Stimulated activated naive CD8-positive, alpha-beta T cell treated with anti-CD3 and anti-CD28 coated beads, Interleukin-15, Interleukin-2, amounts not matched to agents 100 U/mL and 50 U/mL, for 24 hours (primary cell): Measurements from ENCODE around the gene PLXNA2.

Experiments used
- ATAC-seq: fragments of 150-1000 bp; cut with Tn5 transposase; one replicate; pipeline ENCODE4 v1.10.0; 2021
- DNase-seq: peaks from one replicate; pipeline ENCODE4 v3.0.0; 2021

The PLXNA2 gene

DNA sequence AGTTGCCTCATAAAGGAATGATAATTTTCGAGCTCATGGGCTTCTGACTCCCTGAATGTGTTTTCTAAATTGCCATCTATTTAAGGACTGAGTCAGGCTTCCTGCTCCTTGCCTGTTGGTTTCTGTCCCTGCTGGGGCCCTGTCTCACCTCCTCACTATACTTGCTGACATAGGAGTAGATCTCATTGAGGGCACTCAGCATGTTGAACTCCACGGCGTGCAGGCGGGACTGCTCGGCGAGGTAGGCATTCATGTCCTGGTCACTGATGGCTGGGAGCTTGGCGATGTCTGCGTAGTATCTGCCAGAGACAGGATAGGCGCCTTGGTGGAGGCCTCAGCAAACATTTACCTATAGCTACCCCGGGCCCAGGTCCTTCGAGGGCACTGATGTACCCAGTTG, 216.3 kb downstream of the PLXNA2 start:
- no peak for DNase-seq
- no peak for ATAC-seq

DNA sequence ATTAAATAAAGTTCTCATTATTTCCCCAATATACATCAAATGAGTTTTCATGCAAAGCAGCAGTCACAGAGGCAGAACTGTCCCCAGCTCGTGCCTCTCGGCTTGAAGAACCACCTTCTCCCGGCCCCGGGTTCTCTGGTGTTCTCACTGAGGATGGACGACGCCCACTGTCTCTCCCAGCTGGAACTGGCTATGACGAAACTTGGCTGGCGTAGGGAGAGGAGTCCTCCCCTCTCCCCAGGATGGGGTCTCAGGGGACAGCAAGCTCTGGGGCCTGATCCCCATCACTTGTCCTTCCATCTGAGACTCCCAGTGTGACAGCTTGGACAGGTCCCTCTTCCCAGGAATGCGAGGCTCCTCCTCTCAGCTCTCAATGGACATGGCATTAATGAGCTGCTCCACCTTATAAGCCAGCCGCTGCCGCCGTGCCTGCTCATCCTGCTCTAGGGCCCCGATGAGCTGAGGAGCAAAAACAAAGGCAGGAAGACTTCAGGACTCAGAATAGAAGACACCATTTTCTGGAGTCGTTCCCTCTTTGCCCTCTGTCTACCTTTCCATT, 217.2 kb downstream of the PLXNA2 start:
- ATAC-seq (no peak), DNase-seq (no peak)

DNA sequence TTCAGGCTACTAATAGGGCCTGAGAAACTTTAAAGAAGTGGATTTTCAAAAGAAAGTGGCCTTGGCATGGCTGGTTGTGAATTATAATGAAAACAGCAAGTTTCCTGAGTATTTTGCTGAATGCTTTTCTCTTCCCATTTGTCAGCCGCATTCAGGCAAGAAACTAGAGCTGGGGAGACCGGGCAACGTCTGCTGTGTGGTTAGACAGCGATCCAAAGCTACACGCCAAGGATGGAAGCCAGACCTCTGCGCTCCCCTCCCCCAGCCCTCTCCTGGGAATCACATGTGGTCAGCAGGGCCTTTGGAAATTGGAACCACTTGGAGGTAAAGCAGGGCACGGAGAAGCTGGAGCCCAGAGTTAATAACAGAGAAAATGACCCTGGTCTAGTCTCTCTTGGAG, 219.2 kb downstream of the PLXNA2 start:
- DNase-seq (no peak), ATAC-seq (no peak)

DNA sequence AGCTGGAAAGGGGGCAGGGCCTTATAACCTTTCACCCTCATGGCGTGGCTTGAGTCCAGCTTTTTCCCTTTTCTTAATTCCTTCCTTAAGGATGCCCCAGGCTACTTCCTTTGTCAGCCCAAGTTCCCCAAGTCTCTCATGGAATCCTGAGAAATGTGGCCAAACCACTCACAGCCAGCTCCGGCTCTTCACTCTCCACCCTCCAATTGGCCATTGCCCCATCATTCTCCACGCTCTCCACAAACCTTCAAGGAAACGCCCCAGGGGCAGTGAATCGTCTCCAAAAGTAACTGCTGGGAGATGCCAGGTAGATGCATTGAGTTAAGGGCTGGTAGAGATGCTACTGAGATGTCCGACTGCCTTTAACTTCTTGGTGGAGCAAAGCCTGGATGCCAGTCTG, 219.8 kb downstream of the PLXNA2 start:
- DNase-seq = no peak
- no peak for ATAC-seq

DNA sequence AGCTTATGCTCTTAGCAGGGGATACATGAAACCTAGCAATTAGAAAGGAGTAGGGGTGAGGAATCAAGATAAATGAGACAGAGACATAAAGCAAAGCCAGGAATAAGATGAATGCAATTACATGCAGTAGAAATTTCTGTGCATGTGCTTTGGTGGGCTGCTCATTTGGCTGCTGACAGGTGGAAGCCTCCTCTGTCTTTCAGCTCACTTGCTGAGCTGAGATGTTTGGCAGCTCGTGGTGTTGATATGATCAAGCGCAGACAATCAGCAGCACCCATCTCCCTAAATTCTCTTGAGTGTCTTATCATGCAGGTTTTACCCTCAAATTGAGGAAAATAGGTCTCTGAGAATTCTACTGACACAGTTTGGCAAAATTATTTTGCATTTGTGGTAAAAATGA, 224.9 kb downstream of the PLXNA2 start:
- DNase-seq = no peak
- ATAC-seq = no peak

DNA sequence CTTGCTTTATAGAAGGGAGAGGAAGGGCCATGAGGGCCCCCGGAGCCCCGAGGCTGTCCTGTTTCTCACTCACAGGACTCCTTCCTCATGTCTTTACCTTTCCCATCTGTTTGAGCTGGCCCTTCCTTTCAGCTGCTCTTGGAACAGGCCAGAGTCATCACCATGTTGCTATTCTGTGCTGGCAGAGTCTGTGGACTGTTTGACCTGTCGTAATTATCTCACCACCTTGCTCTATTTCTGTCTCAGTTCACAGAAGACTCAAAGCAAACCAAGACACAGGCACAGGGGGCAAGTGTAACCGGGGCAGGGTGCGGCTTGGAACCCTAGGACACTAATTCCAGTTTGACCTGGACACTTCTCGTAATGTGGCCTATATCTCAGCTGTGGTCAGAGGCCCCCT, 228.9 kb downstream of the PLXNA2 start:
- no peak for DNase-seq
- ATAC-seq = no peak

DNA sequence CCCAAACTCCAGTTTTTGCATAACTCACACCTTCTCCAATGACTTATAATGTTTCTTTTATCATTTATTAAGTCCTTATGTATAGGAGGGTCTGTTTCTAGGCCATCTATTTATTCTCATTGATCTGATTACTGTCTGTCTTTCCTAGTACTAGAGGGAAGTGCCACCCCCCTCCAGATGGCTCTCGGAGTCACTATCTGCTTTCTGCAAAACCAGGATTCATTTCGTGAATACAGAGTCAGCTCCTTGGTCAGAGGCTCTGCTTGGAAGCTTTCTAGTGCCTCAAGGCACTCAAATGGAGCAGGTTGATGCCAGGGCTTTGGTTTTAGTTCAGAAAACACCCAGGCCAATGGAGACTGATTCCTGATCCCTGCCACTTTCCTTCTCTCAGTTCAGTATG, 231.0 kb downstream of the PLXNA2 start:
- DNase-seq = no peak
- ATAC-seq = no peak

DNA sequence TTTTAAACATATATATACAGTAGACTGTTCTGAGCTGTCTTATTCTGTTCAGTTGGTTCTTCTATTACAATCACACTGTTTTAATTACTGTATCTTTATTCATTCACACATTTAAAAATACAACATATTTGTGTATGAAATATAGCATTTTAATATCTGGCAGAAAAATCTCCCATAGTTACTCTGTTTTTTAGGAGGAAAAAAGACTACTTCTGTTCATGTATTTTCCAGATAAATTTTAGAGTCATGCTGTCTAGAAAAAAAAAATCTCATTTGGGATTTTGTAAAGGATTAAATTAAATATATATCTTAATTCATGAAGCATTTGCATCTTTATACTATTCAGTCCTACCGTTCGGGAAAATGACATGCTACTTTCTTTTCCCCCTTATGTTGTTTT, 231.5 kb downstream of the PLXNA2 start:
- ATAC-seq (no peak), DNase-seq (no peak)

DNA sequence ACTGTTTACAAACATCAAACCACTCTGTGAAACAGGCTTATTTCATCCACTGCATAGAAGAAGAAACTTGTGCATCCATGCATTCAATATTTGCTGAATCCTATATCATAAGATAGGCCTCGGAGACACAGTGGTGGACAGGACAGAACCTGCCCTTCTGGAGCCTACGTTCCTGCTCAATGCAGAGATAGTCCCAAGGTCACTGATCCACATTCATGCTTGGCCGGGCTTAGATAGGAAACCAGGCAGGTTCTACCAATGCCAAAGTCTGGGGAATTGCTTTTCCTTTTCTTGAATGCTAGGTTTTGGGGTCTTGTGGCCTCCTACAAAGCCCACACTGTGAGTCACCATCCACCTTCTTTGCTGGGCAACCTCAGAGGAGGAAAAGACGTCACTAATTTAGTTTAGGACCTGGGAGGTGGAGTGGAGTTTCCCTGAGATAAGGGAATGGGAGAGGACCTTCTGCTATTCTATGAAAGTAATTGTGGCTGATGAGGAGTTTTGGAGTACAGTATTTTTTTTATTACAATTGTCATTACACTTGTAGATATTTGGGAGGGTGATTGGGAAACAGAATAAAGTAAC, 233.6 kb downstream of the PLXNA2 start:
- DNase-seq = no peak
- ATAC-seq = no peak

DNA sequence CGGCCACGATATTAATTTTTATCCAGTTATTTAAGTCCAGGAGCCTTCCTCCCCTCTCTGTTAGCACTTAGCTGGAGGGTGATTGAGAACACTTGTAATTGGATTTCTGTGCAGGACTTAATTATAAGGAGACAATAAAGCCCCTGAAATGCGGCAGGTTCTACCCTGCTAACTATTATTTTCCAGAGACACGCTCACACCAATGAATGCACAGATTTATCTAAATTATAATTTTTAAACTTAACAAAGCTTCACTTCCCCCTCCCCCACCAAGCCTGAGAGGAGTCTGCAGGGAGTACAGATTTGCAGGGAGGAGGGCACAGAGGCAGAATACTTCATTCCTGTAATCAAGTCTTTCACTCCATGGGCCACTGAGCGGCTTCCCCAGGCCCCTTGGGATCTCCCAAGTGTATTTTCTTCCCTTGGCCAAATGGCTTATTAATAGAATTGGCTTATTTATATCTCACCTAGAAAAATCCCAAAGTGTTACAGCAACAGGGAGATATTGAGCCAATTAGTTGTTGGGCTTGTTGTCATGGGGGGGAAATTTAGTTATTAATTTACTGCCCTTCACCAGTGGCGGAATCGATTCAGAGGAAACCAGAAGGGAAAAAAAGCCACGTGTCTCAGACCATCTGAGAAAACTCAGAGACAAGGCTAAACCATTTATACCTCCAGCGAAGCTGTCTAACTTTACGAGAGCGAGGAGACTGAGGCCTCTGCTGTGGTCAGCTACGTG, 234.3 kb downstream of the PLXNA2 start:
- ATAC-seq = no peak
- DNase-seq = no peak

DNA sequence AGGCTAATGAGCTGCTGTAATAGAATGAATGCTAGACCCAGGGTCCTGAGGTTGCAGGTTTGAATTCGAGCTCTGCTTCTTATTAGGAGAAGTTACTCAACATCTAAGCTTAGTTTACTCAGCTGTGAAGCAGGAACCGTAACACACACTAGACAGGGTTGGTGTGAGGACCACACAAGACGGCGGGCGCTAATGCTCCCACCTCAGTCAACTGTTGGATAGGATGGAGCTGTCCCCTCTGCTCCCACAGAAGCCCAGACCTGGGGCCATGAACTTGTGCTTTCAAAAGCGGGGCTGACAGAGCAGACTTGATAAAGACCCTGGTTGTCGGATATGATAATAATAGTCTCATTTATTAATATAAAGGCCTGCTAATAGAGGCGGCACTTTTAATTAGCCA, 234.9 kb downstream of the PLXNA2 start:
- no peak for DNase-seq
- no peak for ATAC-seq

DNA sequence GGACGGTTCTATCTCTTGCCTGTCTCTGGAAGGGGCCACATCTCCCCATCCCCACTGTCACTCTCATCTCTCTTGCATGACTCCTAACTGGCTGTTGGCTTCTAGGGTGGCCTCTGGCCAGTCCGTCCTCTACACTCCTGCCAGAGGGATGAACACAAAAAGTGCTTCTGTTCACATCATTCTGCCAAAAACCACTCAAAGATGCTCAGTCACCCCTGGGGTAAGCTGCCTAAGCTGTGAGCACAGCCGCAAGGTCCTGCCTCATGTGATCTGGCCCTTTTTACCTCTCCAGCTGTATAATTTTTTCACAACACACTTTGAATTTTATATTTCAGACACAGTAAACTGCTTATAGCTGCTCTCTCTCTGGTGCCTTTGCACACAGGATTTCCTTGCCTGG, 235.7 kb downstream of the PLXNA2 start:
- ATAC-seq = no peak
- DNase-seq = no peak

DNA sequence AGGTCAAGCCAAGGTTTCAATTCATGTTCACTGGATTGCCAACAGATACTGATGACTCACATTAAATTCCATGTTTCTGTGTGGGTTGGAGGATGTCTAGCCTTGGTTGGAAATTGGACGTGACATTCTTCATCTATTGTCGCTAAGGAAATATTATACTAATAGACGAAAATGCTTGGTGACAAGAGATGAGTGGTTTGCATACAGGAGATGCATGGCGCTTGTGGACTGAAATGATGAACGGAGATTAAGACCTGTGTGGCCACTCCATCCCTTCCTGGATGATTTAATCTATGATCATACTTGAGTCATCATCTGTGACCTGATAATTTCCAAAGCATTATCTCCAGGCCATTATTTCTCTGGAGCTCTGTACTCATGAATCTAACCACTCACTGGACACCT, 236.2 kb downstream of the PLXNA2 start:
- DNase-seq = no peak
- ATAC-seq = no peak

DNA sequence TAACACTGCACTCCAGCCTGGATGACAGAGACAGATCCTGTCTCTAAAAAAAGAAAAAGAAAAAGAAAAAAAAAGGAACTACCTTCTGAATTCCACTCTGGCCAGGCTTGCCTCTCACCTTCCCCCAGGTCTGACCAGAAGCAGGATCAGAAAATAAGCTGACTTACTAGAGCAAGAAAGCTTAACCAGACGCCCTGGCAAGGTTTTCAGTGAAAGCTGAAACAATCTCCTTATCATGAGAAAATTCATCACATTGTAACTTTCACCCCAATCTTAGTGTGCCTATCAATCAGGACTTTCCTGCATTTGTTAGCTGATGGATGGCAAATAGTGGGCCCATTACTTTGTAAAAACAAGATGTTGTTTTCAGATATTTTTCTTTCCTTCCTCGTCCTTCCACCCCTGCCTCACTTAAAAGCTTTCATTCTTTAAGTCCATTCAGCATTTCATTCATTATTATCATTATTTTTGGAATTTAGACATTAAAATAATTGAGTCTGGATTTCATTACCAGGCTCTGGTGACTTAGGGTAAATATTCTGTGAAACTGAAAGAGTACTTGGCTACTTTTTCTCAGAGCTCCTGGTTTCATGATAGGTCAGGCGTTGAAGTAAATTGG, 236.8 kb downstream of the PLXNA2 start:
- ATAC-seq = no peak
- DNase-seq = no peak

DNA sequence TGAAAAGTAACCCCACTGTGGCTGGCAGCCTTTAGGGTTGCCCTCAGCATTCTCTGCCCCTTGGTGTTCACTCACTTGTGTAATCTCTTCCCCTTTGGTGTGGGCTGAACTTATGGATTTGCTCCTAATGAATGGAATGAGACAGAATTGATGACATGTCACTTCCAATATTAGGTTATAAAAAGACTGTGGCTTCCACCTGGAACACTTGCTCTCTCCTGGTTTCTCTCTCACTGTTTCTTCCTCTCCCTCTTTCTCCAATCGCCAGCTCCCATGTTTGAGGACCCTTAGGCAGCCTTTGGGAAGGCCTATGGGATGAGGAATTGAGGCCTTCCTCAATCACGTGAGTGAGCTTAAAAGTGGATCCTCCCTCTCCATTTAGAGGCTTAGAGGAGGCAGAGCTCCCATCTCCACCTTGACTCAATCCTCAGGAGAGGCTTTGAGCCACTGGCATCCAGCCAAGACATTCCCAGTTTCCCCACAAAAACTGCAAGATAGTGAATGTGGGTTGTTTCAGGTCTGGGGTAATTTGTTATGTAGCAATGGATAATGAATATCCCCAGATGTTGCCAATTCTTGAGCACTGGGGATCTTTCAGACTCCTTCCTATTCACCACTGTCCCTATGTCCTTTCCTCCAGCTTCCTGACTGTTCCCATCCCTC, 237.8 kb downstream of the PLXNA2 start:
- DNase-seq = no peak
- ATAC-seq = no peak

DNA sequence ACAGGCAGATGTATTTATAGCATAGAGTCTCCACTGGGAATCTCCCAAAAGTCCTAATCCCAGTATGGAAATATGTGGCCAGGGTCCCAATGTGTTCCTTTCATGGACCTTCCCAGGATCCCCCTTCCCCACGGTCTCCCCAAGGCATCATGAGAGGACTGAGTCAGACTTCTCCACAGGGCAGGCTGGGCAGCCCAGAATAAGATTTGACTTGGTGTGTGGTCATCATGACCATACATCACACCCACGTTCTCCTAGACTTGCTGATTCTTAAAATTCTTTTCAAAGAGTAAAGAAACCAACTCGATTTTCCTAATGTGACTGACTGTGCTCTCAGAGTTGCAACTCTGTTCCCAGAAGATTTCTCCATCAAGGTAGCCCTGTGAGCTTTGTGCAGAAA, 239.3 kb downstream of the PLXNA2 start:
- DNase-seq (no peak), ATAC-seq (no peak)

DNA sequence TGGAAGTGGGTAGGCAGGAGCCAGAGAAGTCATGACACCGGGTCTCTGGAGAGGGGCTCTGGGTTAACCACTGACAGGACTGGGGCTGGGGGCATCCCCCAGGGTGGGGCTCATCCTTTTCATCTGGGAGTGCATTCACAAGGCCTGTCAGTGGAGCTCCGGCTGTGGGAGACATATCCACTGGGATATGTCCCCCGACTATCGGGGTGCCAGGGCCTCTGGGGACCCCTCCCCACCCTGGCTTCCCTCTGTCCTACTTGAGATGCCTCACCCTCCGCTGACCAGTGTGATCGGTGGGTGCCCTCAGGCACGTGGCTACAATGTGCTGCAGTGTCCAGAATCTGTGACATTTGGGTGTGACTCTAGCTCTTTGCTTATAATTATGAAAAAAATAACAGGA, 240.9 kb downstream of the PLXNA2 start:
- ATAC-seq = no peak
- no peak for DNase-seq

DNA sequence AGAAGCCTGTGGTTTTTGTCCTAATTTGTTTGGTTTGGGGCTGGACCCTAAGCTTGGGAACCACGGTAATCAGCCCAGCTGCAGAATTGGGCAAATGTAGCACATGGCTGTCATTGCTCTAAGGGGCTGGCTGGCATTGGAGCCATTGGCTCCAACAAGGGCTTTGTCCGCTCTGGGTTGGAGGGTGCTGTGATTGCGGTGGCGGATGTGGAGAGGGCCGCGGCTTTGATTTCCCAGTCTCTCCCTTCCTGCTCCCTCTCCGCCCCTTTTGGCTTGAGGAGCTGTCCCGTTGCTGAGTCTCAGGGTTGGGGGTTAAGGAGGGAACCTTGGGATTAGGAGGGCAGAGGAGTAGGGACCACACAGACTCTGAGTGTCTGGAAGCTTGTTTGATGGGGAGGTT, 241.5 kb downstream of the PLXNA2 start:
- ATAC-seq = no peak
- no peak for DNase-seq

DNA sequence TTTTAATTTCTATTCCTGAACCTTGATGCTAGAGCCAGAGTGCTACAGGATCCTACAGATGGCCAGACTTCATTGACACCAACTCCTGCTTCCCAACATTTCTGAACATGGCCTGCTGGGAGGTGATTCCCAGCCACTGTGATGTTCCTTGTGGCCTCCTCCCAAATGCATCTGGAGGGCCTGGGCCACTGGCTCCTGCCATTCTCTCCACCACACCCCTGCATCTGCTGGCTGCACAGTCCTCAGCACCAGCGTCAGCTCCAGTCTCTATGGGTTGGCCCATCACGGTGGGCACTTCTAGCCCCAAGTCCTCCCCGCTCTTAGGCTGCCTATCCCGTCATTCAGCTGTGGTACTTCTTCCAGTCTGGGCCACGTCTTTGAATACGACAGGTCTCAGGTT, 242.1 kb downstream of the PLXNA2 start:
- no peak for ATAC-seq
- DNase-seq = no peak

DNA sequence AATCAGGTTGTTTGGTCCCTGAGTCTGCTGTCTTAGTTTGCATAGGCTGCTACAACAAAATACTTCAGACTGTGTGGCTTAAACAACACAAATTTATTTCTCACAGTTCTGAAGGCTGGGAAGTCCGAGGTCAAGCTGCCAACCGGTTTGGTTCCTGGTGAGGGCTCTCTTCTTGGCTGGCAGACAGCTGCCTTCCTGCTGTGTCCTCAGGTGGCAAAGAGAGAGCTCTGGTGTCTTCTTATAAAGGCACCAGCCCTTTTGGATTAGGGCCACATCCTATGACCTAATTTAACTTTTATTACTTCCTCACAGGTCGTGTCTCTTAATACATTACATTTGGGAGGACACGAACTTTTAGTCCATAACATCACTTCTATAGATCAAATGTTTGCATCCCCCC, 243.7 kb downstream of the PLXNA2 start:
- ATAC-seq (no peak), DNase-seq (no peak)

DNA sequence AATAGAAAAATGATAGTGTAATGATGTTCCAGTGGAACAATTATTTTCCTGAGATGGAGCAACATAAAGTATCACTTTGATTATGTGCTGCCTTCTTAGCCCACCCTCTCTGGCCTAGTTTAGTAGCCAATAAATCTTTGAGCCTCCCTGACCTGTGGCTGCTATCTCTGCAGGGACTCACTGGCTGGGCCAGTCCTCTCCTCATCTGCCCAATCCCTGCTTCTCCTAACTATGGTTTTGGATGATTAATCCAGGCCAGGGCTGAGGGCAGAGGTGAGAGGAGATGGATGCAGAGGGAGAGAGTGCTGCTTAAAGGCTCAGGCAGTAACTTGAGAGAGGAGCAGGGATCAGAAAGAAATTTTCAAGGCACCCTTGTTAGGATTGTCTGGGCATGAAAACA, 244.2 kb downstream of the PLXNA2 start:
- ATAC-seq (no peak), DNase-seq (no peak)

DNA sequence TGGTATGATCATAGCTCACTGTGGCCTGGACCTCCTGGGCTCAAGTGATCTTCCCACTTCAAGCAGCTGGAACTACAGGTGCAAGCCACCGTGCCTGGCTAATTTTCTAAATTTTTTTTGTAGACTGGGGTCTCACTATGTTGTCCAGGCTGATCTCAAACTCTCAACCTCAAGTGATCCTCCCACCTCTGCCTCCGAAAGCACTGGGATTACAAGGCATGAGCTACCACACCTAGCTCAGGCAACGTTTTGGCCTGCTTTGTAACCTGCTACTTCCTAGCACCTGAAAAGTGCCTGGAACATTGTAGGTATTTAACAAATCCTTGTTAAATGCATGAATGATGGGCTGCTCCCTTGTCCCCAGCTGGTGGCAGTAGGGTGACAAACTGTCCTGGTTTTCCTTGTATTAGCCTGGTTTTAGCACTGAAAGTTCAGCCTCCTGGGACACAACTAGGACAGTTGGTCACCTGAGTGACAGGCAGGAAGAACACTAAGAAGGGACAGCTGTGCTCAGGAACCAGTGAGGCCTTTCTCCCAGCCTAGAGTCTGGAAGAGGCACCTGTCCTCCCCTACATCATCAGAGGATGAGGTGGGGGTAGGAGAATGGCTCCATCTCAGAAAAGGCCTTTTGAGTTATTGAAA, 244.8 kb downstream of the PLXNA2 start:
- ATAC-seq (no peak), DNase-seq (no peak)

DNA sequence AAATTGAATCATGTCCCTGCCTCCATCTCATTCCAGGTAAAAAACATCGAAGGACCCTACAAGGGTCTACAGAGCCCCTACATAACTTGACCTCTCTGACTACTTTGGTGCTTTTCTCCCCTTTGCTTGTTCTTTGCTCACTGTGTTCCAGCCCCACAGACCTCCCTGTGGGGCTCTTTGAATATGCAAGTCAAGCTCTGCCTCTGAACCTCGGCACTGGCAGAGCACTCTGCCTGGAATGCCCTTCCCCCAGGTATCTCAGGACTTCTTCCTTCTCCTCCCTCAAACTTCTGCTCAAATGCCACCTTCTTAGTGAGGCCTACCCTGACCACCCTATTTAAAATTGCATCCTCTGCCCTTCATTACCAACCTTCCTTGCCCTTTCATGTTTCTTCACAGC, 245.5 kb downstream of the PLXNA2 start:
- DNase-seq (no peak), ATAC-seq (no peak)
